IPS DF 6.9 (cell line): Measurements from ENCODE around the gene PTPRU.

Experiments used
- DNase-seq: peaks from one replicate; pipeline ENCODE4 v3.0.0-alpha.2; 2013; ENCODE audit warnings: low read depth, low spot score
- H3K27ac ChIP-seq: one replicate; pipeline ENCODE4 v1.5.1; 2013; ENCODE audit warnings: low read length, control low read depth
- H3K27me3 ChIP-seq: 2 replicates; pipeline ENCODE4 v1.6.1; 2013; ENCODE audit warnings: mild to moderate bottlenecking, low read length; ENCODE audit not compliant: control insufficient read depth, insufficient read depth
- H3K36me3 ChIP-seq: 2 replicates; pipeline ENCODE4 v1.6.1; 2013; ENCODE audit warnings: low read length; ENCODE audit not compliant: control insufficient read depth, insufficient read depth
- H3K4me1 ChIP-seq: 2 replicates; pipeline ENCODE4 v1.6.1; 2013; ENCODE audit warnings: low read length; ENCODE audit not compliant: control insufficient read depth, insufficient read depth
- H3K4me3 ChIP-seq: 2 replicates; pipeline ENCODE4 v1.5.1; 2013; ENCODE audit warnings: mild to moderate bottlenecking, low read length
- H3K9me3 ChIP-seq: 2 replicates; pipeline ENCODE4 v1.6.1; 2013; ENCODE audit warnings: low read length, inconsistent platforms; ENCODE audit not compliant: control insufficient read depth, insufficient read depth
- WGBS: extraction: QIAGEN DNeasy Blood & Tissue Kit; methylation state at CpG from one replicate; pipeline ENCODE4 v1.1.7; 2013; ENCODE audit warnings: mixed read lengths, missing lambda C conversion rate; ENCODE audit not compliant: insufficient read length, insufficient coverage; 5-methylcytosine and 5-hydroxymethylcytosine counted together

Gene PTPRU

GRCh38 chr1:29332204-29332603 is 95.9 kb downstream of the PTPRU start:
- peak; percentile 81 for DNase-seq
- H3K9me3 ChIP-seq, result no peaks in the 10 kb centered on the region
- no peak overlapping the region for H3K4me3 ChIP-seq
- no peaks in the 10 kb centered on the region for H3K4me1 ChIP-seq
- no peaks in the 10 kb centered on the region for H3K27me3 ChIP-seq
- H3K36me3 ChIP-seq, result no peaks in the 10 kb centered on the region
- H3K27ac ChIP-seq, result no peak overlapping the region
- WGBS, result no CpG with 5 or more reads among the region's 6 CpGs

- no peaks in the 10 kb centered on the region for H3K36me3 ChIP-seq
- H3K27me3 ChIP-seq, result no peaks in the 10 kb centered on the region
Measured at GRCh38 chr1:29333008-29333407, 96.7 kb downstream of the PTPRU start.

GRCh38 chr1:29335573-29335972 is 99.3 kb downstream of the PTPRU start:
- no peak for DNase-seq
- Histone ChIP-seq H3K27me3 (no peaks in the 10 kb centered on the region), H3K9me3 (no peaks in the 10 kb centered on the region), H3K36me3 (no peaks in the 10 kb centered on the region), H3K4me1 (no peaks in the 10 kb centered on the region), H3K4me3 (no peak overlapping the region), H3K27ac (no peak overlapping the region)

More at GRCh38 chr1:29333008-29333407, 96.7 kb downstream of the PTPRU start:
- no CpG with 5 or more reads among the region's 3 CpGs for WGBS
- DNase-seq, result no peak
- Histone ChIP-seq H3K4me3 (no peak overlapping the region), H3K4me1 (no peaks in the 10 kb centered on the region), H3K9me3 (no peaks in the 10 kb centered on the region), H3K27ac (no peak overlapping the region)

- no peak for DNase-seq
- no CpG with 5 or more reads among the region's 3 CpGs for WGBS
- H3K9me3 ChIP-seq, result no peaks in the 10 kb centered on the region
- no peak overlapping the region for H3K27ac ChIP-seq
- H3K36me3 ChIP-seq, result no peaks in the 10 kb centered on the region
- no peaks in the 10 kb centered on the region for H3K27me3 ChIP-seq
- H3K4me3 ChIP-seq, result no peak overlapping the region
- no peaks in the 10 kb centered on the region for H3K4me1 ChIP-seq
Measured at GRCh38 chr1:29338908-29339575, 102.7 kb downstream of the PTPRU start.

GRCh38 chr1:29341936-29342335 is 105.6 kb downstream of the PTPRU start:
- Histone ChIP-seq H3K27me3 (no peaks in the 10 kb centered on the region), H3K36me3 (no peaks in the 10 kb centered on the region), H3K4me3 (no peak overlapping the region), H3K9me3 (no peaks in the 10 kb centered on the region), H3K4me1 (0 out of 2 replicates have a peak, but pooled peaks cover 1% of the 10 kb centered on the region), H3K27ac (no peak overlapping the region)
- WGBS, result no CpG with 5 or more reads among the region's 4 CpGs
- DNase-seq, result no peak

- DNase-seq, result no peak
- H3K27me3 ChIP-seq, result no peaks in the 10 kb centered on the region
- no peak overlapping the region for H3K4me3 ChIP-seq
- no peaks in the 10 kb centered on the region for H3K36me3 ChIP-seq
- no peak overlapping the region for H3K27ac ChIP-seq
- H3K9me3 ChIP-seq, result no peaks in the 10 kb centered on the region
- no CpG with 5 or more reads among the region's 7 CpGs for WGBS
- 0 out of 2 replicates have a peak, but pooled peaks cover 1% of the 10 kb centered on the region for H3K4me1 ChIP-seq
Measured at GRCh38 chr1:29342351-29342750, 106.0 kb downstream of the PTPRU start.

- Histone ChIP-seq H3K9me3 (no peaks in the 10 kb centered on the region), H3K36me3 (no peaks in the 10 kb centered on the region), H3K27me3 (no peaks in the 10 kb centered on the region), H3K27ac (no peak overlapping the region), H3K4me1 (0 out of 2 replicates have a peak, but pooled peaks cover 1% of the 10 kb centered on the region), H3K4me3 (no peak overlapping the region)
- DNase-seq, result no peak
- WGBS, result no CpG with 5 or more reads among the region's 2 CpGs
Measured at GRCh38 chr1:29342983-29343382, 106.7 kb downstream of the PTPRU start.

DNA sequence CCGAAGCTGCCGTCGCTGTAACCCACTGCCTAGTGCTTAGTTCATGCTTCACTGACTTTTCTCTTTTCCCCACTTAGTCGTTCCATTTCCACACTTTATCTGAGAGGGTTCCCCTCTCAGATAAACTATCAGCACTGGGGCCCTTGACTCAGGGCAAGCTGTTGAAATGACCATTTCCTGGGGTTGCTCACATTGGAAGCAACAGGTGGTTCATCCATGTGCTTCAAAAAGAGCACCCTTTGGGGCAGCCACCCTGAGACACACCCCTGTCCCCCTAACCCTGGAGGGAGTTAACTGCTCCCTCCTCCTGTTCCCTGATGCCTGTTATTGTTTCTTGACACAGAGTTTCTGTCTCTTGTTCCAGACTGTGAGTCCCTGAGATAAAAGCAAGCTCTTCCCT is 107.2 kb downstream of the PTPRU start:
- no CpG with 5 or more reads among the region's 4 CpGs for WGBS
- Histone ChIP-seq H3K36me3 (no peaks in the 10 kb centered on the region), H3K27me3 (no peaks in the 10 kb centered on the region), H3K4me3 (no peak overlapping the region), H3K9me3 (no peaks in the 10 kb centered on the region), H3K27ac (no peak overlapping the region), H3K4me1 (0 out of 2 replicates have a peak, but pooled peaks cover 1% of the 10 kb centered on the region)
- no peak for DNase-seq

- no peaks in the 10 kb centered on the region for H3K9me3 ChIP-seq
- H3K4me1 ChIP-seq, result 0 out of 2 replicates have a peak, but pooled peaks cover 1% of the 10 kb centered on the region
- H3K27ac ChIP-seq, result no peak overlapping the region
- H3K36me3 ChIP-seq, result no peaks in the 10 kb centered on the region
- no peaks in the 10 kb centered on the region for H3K27me3 ChIP-seq
- WGBS, result no CpG with 5 or more reads among the region's 10 CpGs
- no peak for DNase-seq
- no peak overlapping the region for H3K4me3 ChIP-seq
Measured at GRCh38 chr1:29343908-29344307, 107.6 kb downstream of the PTPRU start.

GRCh38 chr1:29344336-29344735 is 108.0 kb downstream of the PTPRU start:
- Histone ChIP-seq H3K9me3 (no peaks in the 10 kb centered on the region), H3K27me3 (no peaks in the 10 kb centered on the region), H3K27ac (no peak overlapping the region), H3K36me3 (no peaks in the 10 kb centered on the region), H3K4me3 (no peak overlapping the region), H3K4me1 (0 out of 2 replicates have a peak, but pooled peaks cover 1% of the 10 kb centered on the region)
- no peak for DNase-seq
- no CpG with 5 or more reads among the region's 9 CpGs for WGBS

GRCh38 chr1:29346576-29346975 is 110.3 kb downstream of the PTPRU start:
- no CpG with 5 or more reads among the region's 2 CpGs for WGBS
- H3K4me1 ChIP-seq, result 0 out of 2 replicates have a peak, but pooled peaks cover 1% of the 10 kb centered on the region

More at GRCh38 chr1:29346576-29346975, 110.3 kb downstream of the PTPRU start:
- no peak for DNase-seq
- no peak overlapping the region for H3K4me3 ChIP-seq
- H3K27ac ChIP-seq, result no peak overlapping the region
- no peaks in the 10 kb centered on the region for H3K36me3 ChIP-seq
- H3K9me3 ChIP-seq, result no peaks in the 10 kb centered on the region
- H3K27me3 ChIP-seq, result no peaks in the 10 kb centered on the region
